GM12878 (cell line): ENCODE results near the gene ETNK1. TPM values are rescaled to one million over a fixed set of nuclear protein-coding genes. Genes with fewer than 3 reads are reported as not detected.
A peak's percentile ranks its signal among the peaks of the same experiment; 100 is the strongest.

Experiments used
- BACH1 ChIP-seq: fragments of 450-650 bp; IDR thresholded peaks from 2 replicates; pipeline ENCODE4 v1.6.1; 2017; ENCODE audit warnings: mild to moderate bottlenecking, borderline replicate concordance
- CREB1 ChIP-seq: IDR thresholded peaks from 2 replicates; pipeline ENCODE4 v1.6.1; 2012; ENCODE audit warnings: low read depth, mild to moderate bottlenecking, inconsistent platforms
- EP300 ChIP-seq, 2 experiments: fragments of 150-350 bp in 1 of 2; IDR thresholded peaks; 2 replicates each; pipeline ENCODE4 v1.6.1; 2011 to 2012; ENCODE audit warnings: low read depth in 2 of 2, low read length in 2 of 2, borderline replicate concordance in 1 of 2, improper control_type of control experiment in 1 of 2, inconsistent platforms in 1 of 2; ENCODE audit not compliant: control insufficient read depth in 1 of 2
- EZH2 ChIP-seq: IDR thresholded peaks from 2 replicates; pipeline ENCODE4 v1.6.1; 2012; ENCODE audit warnings: low read depth, mild to moderate bottlenecking, control low read depth, inconsistent platforms, low read length, borderline replicate concordance; ENCODE audit not compliant: control insufficient read depth
- IRF4 ChIP-seq: IDR thresholded peaks from 2 replicates; pipeline ENCODE4 v1.6.1; 2011; ENCODE audit warnings: low read depth, low read length
- JUNB ChIP-seq: IDR thresholded peaks from 2 replicates; pipeline ENCODE4 v1.6.1; 2016; ENCODE audit warnings: antibody characterized with exemption, mild to moderate bottlenecking
- MTA2 ChIP-seq: fragments of 450-650 bp; IDR thresholded peaks from 2 replicates; pipeline ENCODE4 v1.6.1; 2016; ENCODE audit warnings: low read depth, mild to moderate bottlenecking, moderate library complexity
- NBN ChIP-seq: fragments of 450-650 bp; IDR thresholded peaks from 2 replicates; pipeline ENCODE4 v1.6.1; 2016
- POLR2AphosphoS5 ChIP-seq: IDR thresholded peaks from 2 replicates; pipeline ENCODE4 v1.6.1; 2011; ENCODE audit warnings: mild to moderate bottlenecking, low read length, inconsistent platforms
- SMAD5 ChIP-seq: IDR thresholded peaks from 2 replicates; pipeline ENCODE4 v1.6.1; 2016; ENCODE audit warnings: antibody characterized with exemption, low read depth
- SPI1 ChIP-seq: IDR thresholded peaks from 2 replicates; pipeline ENCODE4 v1.6.1; 2011; ENCODE audit warnings: low read depth, mild to moderate bottlenecking, low read length, moderate library complexity, borderline replicate concordance; ENCODE audit not compliant: insufficient read depth
- polyA plus RNA-seq, 11 experiments: library from polyadenylated mRNA; depleted of rRNA in 4 of 11; unstranded in 6 of 11; stranded (reverse) in 5 of 11; fragments of >200 nt; fragmentation: Nextera tagmentation in 4 of 11; fragmentation: Illumina TruSeq in 1 of 11; extraction: Ambion mirVana in 4 of 11; extraction: Trizol in 1 of 11; gene quantifications; 1 replicate in 1 of 11; 2 replicates in 10 of 11; pipeline versions ENCODE4 v1.2.1 to v1.2.3, GENCODE V29; 2011 to 2016; ENCODE audit warnings: inconsistent platforms in 2 of 11, missing spikeins in 2 of 11, low read depth in 1 of 11
- total RNA-seq, 4 experiments: library from RNA; depleted of rRNA in 3 of 4; stranded (reverse); fragments of >200 nt in 3 of 4; fragmentation: Illumina TruSeq in 1 of 4; extraction: Trizol in 1 of 4; gene quantifications; 2 replicates each; pipeline versions ENCODE4 v1.2.1 to v1.2.3, GENCODE V29; 2013 to 2021
- TF ChIP-seq, protein P1 (sequence below): fragments of 450-650 bp; IDR thresholded peaks from 2 replicates; pipeline ENCODE4 v1.6.1; 2017; ENCODE audit warnings: low read depth, mild to moderate bottlenecking, moderate library complexity
- TF ChIP-seq, protein P2 (sequence below): IDR thresholded peaks from 2 replicates; pipeline ENCODE4 v1.6.1; 2012; ENCODE audit warnings: low read length, inconsistent platforms

ETNK1 gene
- total and polyA plus RNA-seq, 10 of the 15 experiments (the other 5 are each of a cell fraction or from before 2014, with no cell fraction given), result 12.3 to 69.4 (median 34.2) TPM

DNA sequence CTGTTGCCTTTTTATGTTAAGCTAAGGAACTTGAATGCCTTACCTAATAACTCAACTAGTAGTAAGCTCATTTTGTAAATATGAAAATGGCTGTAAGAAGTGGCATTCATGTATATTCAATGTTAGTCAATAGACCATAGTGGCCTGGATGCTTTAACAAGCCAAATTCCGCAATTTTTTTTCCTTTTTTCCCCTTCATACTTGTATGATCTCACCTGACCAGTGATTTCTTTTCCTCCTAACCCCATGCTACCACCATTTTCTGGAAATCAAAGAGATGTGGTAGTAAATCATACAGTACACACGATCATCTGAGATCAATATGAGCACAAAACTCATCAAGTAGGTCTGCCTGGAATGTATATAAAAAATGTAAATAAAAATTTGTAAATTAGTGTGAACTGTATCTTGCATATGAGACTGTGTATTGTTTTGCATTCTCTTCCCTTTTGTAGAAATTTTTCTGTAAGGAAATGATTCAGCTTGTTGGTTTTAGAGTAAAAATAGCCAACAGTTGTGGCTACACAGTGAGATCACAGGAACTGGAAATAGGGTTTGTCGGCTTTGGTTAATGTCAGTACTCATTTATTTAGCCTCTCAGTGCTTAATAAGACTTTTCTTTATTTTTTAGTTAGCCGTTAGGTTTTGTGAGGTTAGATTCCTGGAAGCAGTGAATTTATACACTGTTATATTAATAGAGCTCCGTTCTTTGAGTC is 62.5 kb downstream of the ETNK1 start (continued):
- TF ChIP-seq CREB1 (peak; percentile 67; the same call in 1 of the 2 replicates), NBN (peak; percentile 61; the same call in 1 of the 2 replicates), EP300 (IDR thresholded peaks at IDR 0.05; ENCODE audit: borderline replicate concordance in 1 of 2, control insufficient read depth in 1 of 2, low read depth in 2 of 2, low read length in 2 of 2) (peak; percentile 77 to 79; a peak in 3 of 4 replicates), BACH1 (peak; percentile 50; the same call in 1 of the 2 replicates), EZH2 (no peak), SMAD5 (no peak), MTA2 (peak; percentile 86), SPI1 (peak; percentile 68), POLR2AphosphoS5 (no peak), IRF4 (peak; percentile 57; the same call in 1 of the 2 replicates), JUNB (peak; percentile 90)
- TF ChIP-seq, protein P1, sequence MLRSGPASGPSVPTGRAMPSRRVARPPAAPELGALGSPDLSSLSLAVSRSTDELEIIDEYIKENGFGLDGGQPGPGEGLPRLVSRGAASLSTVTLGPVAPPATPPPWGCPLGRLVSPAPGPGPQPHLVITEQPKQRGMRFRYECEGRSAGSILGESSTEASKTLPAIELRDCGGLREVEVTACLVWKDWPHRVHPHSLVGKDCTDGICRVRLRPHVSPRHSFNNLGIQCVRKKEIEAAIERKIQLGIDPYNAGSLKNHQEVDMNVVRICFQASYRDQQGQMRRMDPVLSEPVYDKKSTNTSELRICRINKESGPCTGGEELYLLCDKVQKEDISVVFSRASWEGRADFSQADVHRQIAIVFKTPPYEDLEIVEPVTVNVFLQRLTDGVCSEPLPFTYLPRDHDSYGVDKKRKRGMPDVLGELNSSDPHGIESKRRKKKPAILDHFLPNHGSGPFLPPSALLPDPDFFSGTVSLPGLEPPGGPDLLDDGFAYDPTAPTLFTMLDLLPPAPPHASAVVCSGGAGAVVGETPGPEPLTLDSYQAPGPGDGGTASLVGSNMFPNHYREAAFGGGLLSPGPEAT, result peak; percentile 71; the same call in 1 of the 2 replicates
- TF ChIP-seq, protein P2, sequence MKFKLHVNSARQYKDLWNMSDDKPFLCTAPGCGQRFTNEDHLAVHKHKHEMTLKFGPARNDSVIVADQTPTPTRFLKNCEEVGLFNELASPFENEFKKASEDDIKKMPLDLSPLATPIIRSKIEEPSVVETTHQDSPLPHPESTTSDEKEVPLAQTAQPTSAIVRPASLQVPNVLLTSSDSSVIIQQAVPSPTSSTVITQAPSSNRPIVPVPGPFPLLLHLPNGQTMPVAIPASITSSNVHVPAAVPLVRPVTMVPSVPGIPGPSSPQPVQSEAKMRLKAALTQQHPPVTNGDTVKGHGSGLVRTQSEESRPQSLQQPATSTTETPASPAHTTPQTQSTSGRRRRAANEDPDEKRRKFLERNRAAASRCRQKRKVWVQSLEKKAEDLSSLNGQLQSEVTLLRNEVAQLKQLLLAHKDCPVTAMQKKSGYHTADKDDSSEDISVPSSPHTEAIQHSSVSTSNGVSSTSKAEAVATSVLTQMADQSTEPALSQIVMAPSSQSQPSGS, result peak; percentile 96
